ENCODE measurements around the gene IFFO2.

Gene IFFO2

DNA sequence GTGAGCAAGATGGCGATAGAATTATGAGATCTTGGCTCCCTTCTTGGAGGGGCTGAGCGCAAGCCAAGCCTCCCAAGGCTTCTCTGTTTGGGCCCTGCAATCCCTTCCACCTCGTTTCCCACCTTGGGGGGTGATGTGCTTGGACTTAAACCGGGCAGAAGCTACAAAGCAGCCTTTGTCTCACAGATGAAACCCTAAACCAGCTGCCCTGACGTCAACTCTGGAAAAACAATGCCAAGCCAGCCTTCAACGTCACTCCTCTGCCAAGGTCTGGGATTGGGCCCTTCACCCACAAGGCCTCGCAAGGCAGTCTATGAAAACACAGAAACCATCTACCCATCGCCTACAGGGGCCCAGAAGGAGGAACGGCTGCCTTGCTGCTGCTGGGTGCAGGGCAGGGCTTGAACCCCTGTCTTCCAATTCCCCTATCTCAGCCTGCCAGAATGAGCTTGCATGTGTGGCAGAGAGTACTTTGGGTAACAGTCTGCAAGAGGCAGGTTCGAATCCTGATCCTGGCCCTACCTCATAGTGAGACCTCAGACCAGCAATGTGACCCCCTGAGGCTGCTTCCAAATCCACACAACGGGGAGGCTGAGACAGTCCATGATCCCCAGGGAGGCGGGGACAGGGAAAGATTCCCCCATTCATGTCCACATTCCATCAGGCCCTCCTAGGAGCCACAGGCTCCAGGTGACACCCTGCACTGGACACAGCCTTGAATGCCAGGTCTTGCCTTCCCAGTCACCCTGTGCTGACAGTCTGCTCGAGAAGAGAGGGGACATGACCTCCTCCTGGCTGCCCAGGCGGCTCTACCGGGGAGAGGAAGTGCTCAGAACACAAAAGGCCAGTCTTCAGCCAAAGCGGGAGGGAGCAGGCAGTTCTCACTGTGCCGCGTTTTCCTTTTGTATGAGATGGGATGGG is 15.0 kb downstream of the IFFO2 start:
- no peak for FAIRE-seq
- TF ChIP-seq POLR2AphosphoS5 (IDR thresholded peaks at IDR 0.05; ENCODE audit: low read depth, low read length), result no peak
- no peak for DNase-seq (ENCODE audit: insufficient read length, low spot score)

GRCh38 chr1:18940303-18941020 is 16.0 kb downstream of the IFFO2 start:
- TF ChIP-seq TAF1 (IDR thresholded peaks at IDR 0.05; ENCODE audit: low read depth, low read length) (no peak), SPI1 (IDR thresholded peaks at IDR 0.05; ENCODE audit: low read depth, low read length) (no peak), POLR2AphosphoS5 (IDR thresholded peaks at IDR 0.05; ENCODE audit: low read depth, low read length) (no peak), PAX5 (IDR thresholded peaks at IDR 0.05; ENCODE audit: insufficient read depth, low read length, severe bottlenecking) (no peak)
- DNase-seq (ENCODE audit: insufficient read length, low spot score) (no peak), FAIRE-seq (no peak)

DNA sequence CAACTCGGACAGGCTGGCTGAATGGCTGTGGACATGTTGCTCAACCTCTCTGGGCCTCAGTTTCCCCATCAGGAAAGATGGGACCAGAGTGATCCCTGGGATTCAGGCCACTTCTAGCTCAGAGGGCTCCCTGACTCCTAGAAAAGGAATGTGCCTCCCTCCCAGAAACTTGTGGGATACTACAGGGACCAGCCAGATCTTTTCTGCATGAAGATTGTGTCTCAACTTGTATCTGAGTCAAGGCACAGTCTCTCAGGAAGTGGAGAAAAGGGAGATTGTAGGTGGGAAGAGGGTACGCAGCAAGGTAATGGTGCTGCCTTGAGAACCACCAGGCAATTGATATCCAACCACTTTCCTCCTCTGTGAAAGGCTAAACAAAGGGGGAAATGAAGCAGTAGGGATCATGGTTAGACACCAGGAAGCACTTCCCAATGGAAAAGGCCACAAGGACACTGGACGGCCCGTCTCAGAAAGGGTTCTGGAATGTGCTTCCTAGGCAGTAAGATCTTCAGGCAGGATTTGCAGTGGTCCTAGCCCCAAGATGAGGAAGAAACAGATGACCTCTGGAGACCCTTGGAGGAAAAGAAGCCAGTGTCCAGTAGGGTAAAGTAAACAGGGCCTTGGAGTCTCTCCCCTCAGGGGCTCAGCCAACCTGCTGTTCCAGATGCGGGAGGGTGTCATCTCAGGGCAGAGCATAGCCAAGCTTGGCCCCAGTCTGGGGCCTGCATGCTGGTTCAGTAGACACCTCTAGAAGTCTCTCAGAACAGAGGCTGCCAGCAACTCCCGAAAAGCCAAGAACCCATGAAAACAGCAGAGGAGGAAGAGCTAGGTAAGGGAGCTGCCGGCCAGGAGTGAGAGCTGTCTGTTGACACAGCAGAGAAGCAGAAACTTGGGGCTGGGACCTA is 16.8 kb downstream of the IFFO2 start:
- no peak for FAIRE-seq
- DNase-seq (ENCODE audit: insufficient read length, low spot score), result no peak
- TF ChIP-seq SPI1 (IDR thresholded peaks at IDR 0.05; ENCODE audit: low read depth, low read length) (no peak), POLR2AphosphoS5 (IDR thresholded peaks at IDR 0.05; ENCODE audit: low read depth, low read length) (no peak), PAX5 (IDR thresholded peaks at IDR 0.05; ENCODE audit: insufficient read depth, low read length, severe bottlenecking) (no peak), POLR2A (IDR thresholded peaks at IDR 0.05; ENCODE audit: low read depth, low read length) (no peak), POU2F2 (IDR thresholded peaks at IDR 0.05; ENCODE audit: low read depth, low read length) (no peak), TAF1 (IDR thresholded peaks at IDR 0.05; ENCODE audit: low read depth, low read length) (no peak)

DNA sequence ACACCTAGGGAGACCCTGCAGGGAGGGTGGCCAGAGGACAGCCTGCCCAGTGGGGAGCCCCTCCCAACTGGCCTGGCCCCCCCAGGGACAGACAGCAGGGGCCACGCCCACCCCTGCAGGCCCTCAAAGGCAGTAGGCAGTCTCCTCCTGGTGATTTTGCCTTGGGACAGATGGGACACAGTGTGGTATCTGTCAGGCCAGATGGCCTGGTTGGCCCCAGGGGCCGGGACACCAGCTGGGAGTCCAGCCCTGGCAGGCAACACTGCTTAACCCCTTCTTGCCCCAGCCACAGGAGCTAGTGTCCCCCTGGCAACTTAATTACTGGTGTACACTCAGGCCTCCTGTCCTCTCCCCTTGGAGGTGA is 17.8 kb downstream of the IFFO2 start:
- FAIRE-seq, result no peak
- TF ChIP-seq POU2F2 (IDR thresholded peaks at IDR 0.05; ENCODE audit: low read depth, low read length), result no peak
- TF ChIP-seq PAX5 (IDR thresholded peaks at IDR 0.05; ENCODE audit: insufficient read depth, low read length, severe bottlenecking), result no peak
- TF ChIP-seq POLR2AphosphoS5 (IDR thresholded peaks at IDR 0.05; ENCODE audit: low read depth, low read length), result no peak
- TF ChIP-seq TAF1 (IDR thresholded peaks at IDR 0.05; ENCODE audit: low read depth, low read length), result no peak
- no peak for TF ChIP-seq SPI1 (IDR thresholded peaks at IDR 0.05; ENCODE audit: low read depth, low read length)
- TF ChIP-seq POLR2A (IDR thresholded peaks at IDR 0.05; ENCODE audit: low read depth, low read length), result no peak
- no peak for DNase-seq (ENCODE audit: insufficient read length, low spot score)

DNA sequence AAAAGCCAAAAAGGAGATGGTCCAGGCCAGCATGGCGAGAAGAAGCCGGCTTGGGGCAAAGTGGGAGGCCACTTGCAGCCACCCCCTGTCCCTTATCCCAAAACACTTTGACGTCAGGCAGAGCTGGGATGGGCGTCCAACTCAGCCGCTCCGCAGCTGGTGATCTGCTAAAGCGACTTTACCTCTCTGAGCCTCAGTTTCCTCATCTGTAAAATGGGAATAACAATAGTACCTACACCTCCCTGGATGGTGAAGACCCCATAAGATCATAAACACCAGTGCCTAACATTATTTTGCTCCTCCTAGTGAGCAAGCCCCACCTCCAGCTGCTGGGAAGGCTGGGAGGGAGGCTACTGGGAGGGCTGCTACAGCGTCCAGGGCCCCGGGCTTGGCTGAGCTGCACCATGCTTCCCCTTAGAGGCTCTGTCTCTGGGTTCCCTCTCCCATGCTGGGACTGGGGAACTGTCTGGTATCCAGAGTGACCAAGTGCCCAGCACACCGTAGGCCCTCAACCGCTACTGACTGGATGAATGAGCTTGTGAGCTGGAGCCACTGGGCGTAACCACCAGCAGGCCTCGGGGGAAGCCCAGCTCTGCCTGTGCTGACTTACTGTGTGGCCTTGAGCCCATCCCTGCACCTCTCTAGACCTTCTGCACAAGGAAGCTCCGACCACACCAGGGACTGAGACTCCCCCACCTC is 18.3 kb downstream of the IFFO2 start:
- FAIRE-seq (no peak), DNase-seq (ENCODE audit: insufficient read length, low spot score) (no peak)
- TF ChIP-seq PAX5 (IDR thresholded peaks at IDR 0.05; ENCODE audit: insufficient read depth, low read length, severe bottlenecking) (no peak), POLR2AphosphoS5 (IDR thresholded peaks at IDR 0.05; ENCODE audit: low read depth, low read length) (no peak), POU2F2 (IDR thresholded peaks at IDR 0.05; ENCODE audit: low read depth, low read length) (no peak)

- no peak for FAIRE-seq
Observed at GRCh38 chr1:18937539-18937938, 18.9 kb downstream of the IFFO2 start.

GRCh38 chr1:18936814-18937481 is 19.5 kb downstream of the IFFO2 start:
- no peak for DNase-seq (ENCODE audit: insufficient read length, low spot score)
- no peak for FAIRE-seq
- TF ChIP-seq SPI1 (IDR thresholded peaks at IDR 0.05; ENCODE audit: low read depth, low read length) (no peak), PAX5 (IDR thresholded peaks at IDR 0.05; ENCODE audit: insufficient read depth, low read length, severe bottlenecking) (no peak), POLR2AphosphoS5 (IDR thresholded peaks at IDR 0.05; ENCODE audit: low read depth, low read length) (no peak), POU2F2 (IDR thresholded peaks at IDR 0.05; ENCODE audit: low read depth, low read length) (no peak), POLR2A (IDR thresholded peaks at IDR 0.05; ENCODE audit: low read depth, low read length) (no peak), TAF1 (IDR thresholded peaks at IDR 0.05; ENCODE audit: low read depth, low read length) (no peak)

More at GRCh38 chr1:18937539-18937938, 18.9 kb downstream of the IFFO2 start:
- DNase-seq (ENCODE audit: insufficient read length, low spot score), result no peak
- TF ChIP-seq TAF1 (IDR thresholded peaks at IDR 0.05; ENCODE audit: low read depth, low read length) (no peak), PAX5 (IDR thresholded peaks at IDR 0.05; ENCODE audit: insufficient read depth, low read length, severe bottlenecking) (no peak), POU2F2 (IDR thresholded peaks at IDR 0.05; ENCODE audit: low read depth, low read length) (no peak), POLR2AphosphoS5 (IDR thresholded peaks at IDR 0.05; ENCODE audit: low read depth, low read length) (no peak), SPI1 (IDR thresholded peaks at IDR 0.05; ENCODE audit: low read depth, low read length) (no peak), POLR2A (IDR thresholded peaks at IDR 0.05; ENCODE audit: low read depth, low read length) (no peak)

DNA sequence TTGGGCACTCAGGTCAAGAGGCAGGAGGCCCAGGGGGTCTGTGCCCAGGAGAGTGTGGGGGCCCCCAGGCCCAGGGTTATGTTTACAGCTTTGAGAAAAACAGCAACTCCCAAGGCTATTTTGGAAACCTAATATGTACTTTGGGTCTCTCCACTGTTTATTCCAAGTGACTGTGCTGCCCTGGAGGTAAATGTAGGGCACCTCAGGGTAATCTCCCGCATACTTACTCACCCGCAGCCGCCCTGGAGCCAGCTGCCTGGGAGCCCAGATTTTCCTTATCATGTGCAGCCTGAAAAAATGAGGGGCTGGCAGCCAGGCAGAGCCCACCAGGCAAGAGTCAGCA is 20.0 kb downstream of the IFFO2 start:
- TF ChIP-seq TAF1 (IDR thresholded peaks at IDR 0.05; ENCODE audit: low read depth, low read length) (no peak), POLR2AphosphoS5 (IDR thresholded peaks at IDR 0.05; ENCODE audit: low read depth, low read length) (no peak), POU2F2 (IDR thresholded peaks at IDR 0.05; ENCODE audit: low read depth, low read length) (no peak), PAX5 (IDR thresholded peaks at IDR 0.05; ENCODE audit: insufficient read depth, low read length, severe bottlenecking) (no peak), SPI1 (IDR thresholded peaks at IDR 0.05; ENCODE audit: low read depth, low read length) (no peak), POLR2A (IDR thresholded peaks at IDR 0.05; ENCODE audit: low read depth, low read length) (no peak)
- no peak for FAIRE-seq
- DNase-seq (ENCODE audit: insufficient read length, low spot score), result no peak

All from GM12891 (cell line).